ENCODE data around the gene TTC7B.

- TF ChIP-seq CTCF (IDR thresholded peaks at IDR 0.05) (no peak), POLR2A (IDR thresholded peaks at IDR 0.05) (no peak)
Observed at GRCh38 chr14:90819734-90820393, 3.6 kb upstream of the TTC7B start.

Measured in adrenal gland (tissue), 5 donors.